ENCODE data around the gene RAB18. TPM values are rescaled to one million over a fixed set of nuclear protein-coding genes. Genes with fewer than 3 reads are reported as not detected.

Gene RAB18
- total RNA-seq, 1 experiment from 2014 or later, result 154 TPM

GRCh38 chr10:27541796-27542729, 38.0 kb downstream of the RAB18 start:
- Mint-ChIP-seq H3K9me3 (ENCODE audit: unreplicated experiment) (no peaks in the 10 kb centered on the region), H3K36me3 (ENCODE audit: insufficient read depth, unreplicated experiment) (peaks cover 43% of the 10 kb centered on the region), H3K4me1 (ENCODE audit: low read depth, unreplicated experiment) (peaks cover 21% of the 10 kb centered on the region), H3K27ac (ENCODE audit: unreplicated experiment) (no peak overlapping the region), H3K4me3 (ENCODE audit: unreplicated experiment) (no peak overlapping the region), H3K27me3 (ENCODE audit: insufficient read depth, unreplicated experiment) (no peaks in the 10 kb centered on the region)
- no peak overlapping the region for H3K4me3 ChIP-seq (ENCODE audit: low read depth, low read length)
- no peaks in the 10 kb centered on the region for H3K27me3 ChIP-seq (replicated peaks; ENCODE audit: control insufficient read depth, insufficient read depth, low read length)
- peaks cover 3% of the 10 kb centered on the region; the same call in 1 of the 2 replicates for H3K36me3 ChIP-seq (ENCODE audit: control insufficient read depth, insufficient read depth, low read length)
- no peak for TF ChIP-seq CTCF (IDR thresholded peaks at IDR 0.05; ENCODE audit: insufficient read depth in 1 of 2, low read depth in 1 of 2, low read length in 1 of 2, severe bottlenecking in 1 of 2, unreplicated experiment in 1 of 2)
- no TSS peak for BruUV-seq (replicated peaks)
- DNase-seq, result peak in 1 of 2 experiments; percentile 17
- ChIA-PET POLR2A (no interaction called here), CTCF (no interaction called here)
- peaks cover 6% of the 10 kb centered on the region for H3K4me1 ChIP-seq
- no peaks in the 10 kb centered on the region for H3K9me3 ChIP-seq
- intact Hi-C loops (cut with micrococcal nuclease; ENCODE audit: unreplicated experiment), result loop anchor here (2.0 to 5.0 kb wide), 2 partner anchors 37 to 95 kb away; partner anchors contain the start of gene RAB18

GRCh38 chr10:27542812-27543211, 38.7 kb downstream of the RAB18 start:
- H3K27me3 Mint-ChIP-seq (ENCODE audit: insufficient read depth, unreplicated experiment), result no peaks in the 10 kb centered on the region
- ChIA-PET CTCF (no interaction called here), POLR2A (no interaction called here)
- Histone ChIP-seq H3K36me3 (ENCODE audit: control insufficient read depth, insufficient read depth, low read length) (peaks cover 3% of the 10 kb centered on the region; the same call in 1 of the 2 replicates), H3K27me3 (replicated peaks; ENCODE audit: control insufficient read depth, insufficient read depth, low read length) (no peaks in the 10 kb centered on the region), H3K9me3 (no peaks in the 10 kb centered on the region), H3K4me1 (peaks cover 6% of the 10 kb centered on the region), H3K4me3 (ENCODE audit: low read depth, low read length) (no peak overlapping the region)
- TF ChIP-seq CTCF (IDR thresholded peaks at IDR 0.05; ENCODE audit: insufficient read depth in 1 of 2, low read depth in 1 of 2, low read length in 1 of 2, severe bottlenecking in 1 of 2, unreplicated experiment in 1 of 2), result no peak
- peaks cover 21% of the 10 kb centered on the region for H3K4me1 Mint-ChIP-seq (ENCODE audit: low read depth, unreplicated experiment)
- H3K9me3 Mint-ChIP-seq (ENCODE audit: unreplicated experiment), result no peaks in the 10 kb centered on the region
- H3K27ac Mint-ChIP-seq (ENCODE audit: unreplicated experiment), result no peak overlapping the region
- H3K4me3 Mint-ChIP-seq (ENCODE audit: unreplicated experiment), result no peak overlapping the region
- H3K36me3 Mint-ChIP-seq (ENCODE audit: insufficient read depth, unreplicated experiment), result peaks cover 47% of the 10 kb centered on the region
- BruUV-seq (replicated peaks), result no TSS peak
- no peak for DNase-seq
- intact Hi-C loops (cut with micrococcal nuclease; ENCODE audit: unreplicated experiment), result loop anchor here (5.0 kb wide), 1 partner anchor 96 kb away; no protein-coding TSS in a partner anchor

GRCh38 chr10:27547047-27547446, 42.9 kb downstream of the RAB18 start:
- peaks cover 3% of the 10 kb centered on the region; the same call in 1 of the 2 replicates for H3K36me3 ChIP-seq (ENCODE audit: control insufficient read depth, insufficient read depth, low read length)
- H3K36me3 Mint-ChIP-seq (ENCODE audit: insufficient read depth, unreplicated experiment), result peaks cover 28% of the 10 kb centered on the region
- no TSS peak for BruUV-seq (replicated peaks)
- DNase-seq, result no peak
- H3K27me3 ChIP-seq (replicated peaks; ENCODE audit: control insufficient read depth, insufficient read depth, low read length), result no peaks in the 10 kb centered on the region
- ChIA-PET CTCF (no interaction called here), POLR2A (no interaction called here)
- H3K27me3 Mint-ChIP-seq (ENCODE audit: insufficient read depth, unreplicated experiment), result no peaks in the 10 kb centered on the region
- H3K4me1 Mint-ChIP-seq (ENCODE audit: low read depth, unreplicated experiment), result peaks cover 9% of the 10 kb centered on the region
- no peaks in the 10 kb centered on the region for H3K9me3 Mint-ChIP-seq (ENCODE audit: unreplicated experiment)
- no peaks in the 10 kb centered on the region for H3K9me3 ChIP-seq
- peaks cover 3% of the 10 kb centered on the region for H3K4me1 ChIP-seq
- intact Hi-C loops (cut with micrococcal nuclease; ENCODE audit: unreplicated experiment), result no loop called here
- TF ChIP-seq CTCF (IDR thresholded peaks at IDR 0.05; ENCODE audit: insufficient read depth in 1 of 2, low read depth in 1 of 2, low read length in 1 of 2, severe bottlenecking in 1 of 2, unreplicated experiment in 1 of 2), result no peak
- H3K27ac Mint-ChIP-seq (ENCODE audit: unreplicated experiment), result no peak overlapping the region
- no peak overlapping the region for H3K4me3 Mint-ChIP-seq (ENCODE audit: unreplicated experiment)
- H3K4me3 ChIP-seq (ENCODE audit: low read depth, low read length), result no peak overlapping the region
